ENCODE results near the gene DBN1. TPM values are rescaled to one million over a fixed set of nuclear protein-coding genes. Genes with fewer than 3 reads are reported as not detected.

Gene DBN1
- polyA plus RNA-seq, 1 experiment = 164 TPM

DNA sequence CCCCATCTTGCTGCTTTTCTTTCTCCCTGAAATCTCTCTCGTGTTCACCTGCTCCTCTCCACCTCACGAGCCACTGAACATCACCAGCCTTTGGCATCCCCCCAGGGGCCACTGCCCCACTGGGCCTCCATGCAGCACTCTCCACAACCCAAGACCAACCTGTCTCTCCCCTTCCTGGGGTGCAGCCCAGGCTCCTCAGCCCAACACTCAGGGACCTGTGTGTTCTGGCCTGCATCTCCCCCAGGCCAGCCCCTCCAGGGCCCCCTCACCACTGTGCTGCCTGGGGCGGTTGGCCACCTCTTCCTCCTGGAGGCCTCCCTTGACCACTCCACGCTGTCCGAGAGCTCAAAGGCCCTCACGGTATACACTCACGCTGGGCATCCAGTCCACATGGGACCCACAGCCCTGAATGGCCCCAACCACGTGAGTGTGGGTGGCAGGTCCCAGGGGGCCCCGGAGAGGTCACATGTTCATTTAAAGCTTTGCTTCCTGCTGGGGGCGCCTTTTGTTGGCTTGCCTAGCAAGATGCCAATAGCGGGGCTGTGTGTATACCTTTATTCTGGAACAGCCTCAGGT is 36.6 kb upstream of the DBN1 start:
- CTCF ChIA-PET = interaction anchor here (2.1 kb wide), 1 partner anchor 9 kb away, joined by 6 read pairs; no protein-coding TSS in a partner anchor
- TF ChIP-seq, protein P1, sequence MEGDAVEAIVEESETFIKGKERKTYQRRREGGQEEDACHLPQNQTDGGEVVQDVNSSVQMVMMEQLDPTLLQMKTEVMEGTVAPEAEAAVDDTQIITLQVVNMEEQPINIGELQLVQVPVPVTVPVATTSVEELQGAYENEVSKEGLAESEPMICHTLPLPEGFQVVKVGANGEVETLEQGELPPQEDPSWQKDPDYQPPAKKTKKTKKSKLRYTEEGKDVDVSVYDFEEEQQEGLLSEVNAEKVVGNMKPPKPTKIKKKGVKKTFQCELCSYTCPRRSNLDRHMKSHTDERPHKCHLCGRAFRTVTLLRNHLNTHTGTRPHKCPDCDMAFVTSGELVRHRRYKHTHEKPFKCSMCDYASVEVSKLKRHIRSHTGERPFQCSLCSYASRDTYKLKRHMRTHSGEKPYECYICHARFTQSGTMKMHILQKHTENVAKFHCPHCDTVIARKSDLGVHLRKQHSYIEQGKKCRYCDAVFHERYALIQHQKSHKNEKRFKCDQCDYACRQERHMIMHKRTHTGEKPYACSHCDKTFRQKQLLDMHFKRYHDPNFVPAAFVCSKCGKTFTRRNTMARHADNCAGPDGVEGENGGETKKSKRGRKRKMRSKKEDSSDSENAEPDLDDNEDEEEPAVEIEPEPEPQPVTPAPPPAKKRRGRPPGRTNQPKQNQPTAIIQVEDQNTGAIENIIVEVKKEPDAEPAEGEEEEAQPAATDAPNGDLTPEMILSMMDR (IDR thresholded peaks at IDR 0.05; ENCODE audit: low read depth, low read length) = no peak
- POLR2A ChIA-PET = no interaction called here
- H3K27me3 ChIP-seq (ENCODE audit: control insufficient read depth, insufficient read depth, low read length) = no peaks in the 10 kb centered on the region
- no peak overlapping the region for H3K27ac ChIP-seq (ENCODE audit: low read depth, low read length)
- H3K9me3 ChIP-seq (ENCODE audit: control insufficient read depth, insufficient read depth, low read length) = no peaks in the 10 kb centered on the region
- DNase-seq (ENCODE audit: low read depth, low spot score) = no peak
- no peak overlapping the region for H3K4me3 ChIP-seq (ENCODE audit: low read depth, low read length)

DNA sequence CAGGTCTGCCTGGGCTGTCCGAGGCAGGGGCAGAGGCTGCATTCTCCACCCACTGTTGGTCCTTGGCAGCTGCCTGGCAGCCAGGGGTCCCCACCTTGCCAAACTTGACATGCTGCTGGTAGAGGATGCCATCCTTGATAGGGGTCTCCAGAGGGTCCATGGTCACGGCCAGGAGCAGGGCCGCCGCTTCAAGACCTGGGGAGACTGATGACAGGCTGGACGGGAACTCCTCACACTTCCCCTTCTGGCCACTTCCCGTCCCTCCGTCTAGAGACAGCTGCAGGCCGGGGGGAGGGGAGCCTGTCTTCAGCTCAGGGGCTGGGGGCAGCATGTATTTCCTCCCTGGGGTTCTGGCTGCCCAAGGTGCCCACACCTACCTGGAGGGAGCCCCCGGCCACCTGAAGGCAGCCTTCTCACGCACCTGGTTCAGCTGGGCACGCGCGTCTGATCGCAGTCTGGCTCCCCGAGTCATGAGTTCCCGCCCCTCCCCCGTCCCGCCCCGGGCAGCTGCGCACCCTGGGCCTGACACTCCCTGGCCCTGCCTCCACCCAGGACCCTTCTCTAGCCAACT is 36.0 kb upstream of the DBN1 start, which contains the start of gene DOK3:
DOK3 (minus strand) TSS at position 446 of the 571 bp plus-strand sequence; CDS start at position 160, 286 bp downstream.
- DNase-seq (ENCODE audit: low read depth, low spot score) = no peak
- Histone ChIP-seq H3K4me3 (ENCODE audit: low read depth, low read length) (no peak within 1 kb of the TSS), H3K9me3 (ENCODE audit: control insufficient read depth, insufficient read depth, low read length) (no peaks in the 10 kb centered on the region), H3K27ac (ENCODE audit: low read depth, low read length) (no peak within 1 kb of the TSS), H3K27me3 (ENCODE audit: control insufficient read depth, insufficient read depth, low read length) (no peaks in the 10 kb centered on the region)
- POLR2A ChIA-PET = interaction anchor here (0.9 to 1.0 kb wide), 2 partner anchors 12 to 14 kb away, joined by 3 to 5 read pairs; partner anchors contain the start of gene PDLIM7
- TF ChIP-seq, protein P1 (IDR thresholded peaks at IDR 0.05; ENCODE audit: low read depth, low read length) = no peak
- CTCF ChIA-PET = interaction anchor here (2.1 kb wide), 1 partner anchor 9 kb away, joined by 6 read pairs; no protein-coding TSS in a partner anchor

DNA sequence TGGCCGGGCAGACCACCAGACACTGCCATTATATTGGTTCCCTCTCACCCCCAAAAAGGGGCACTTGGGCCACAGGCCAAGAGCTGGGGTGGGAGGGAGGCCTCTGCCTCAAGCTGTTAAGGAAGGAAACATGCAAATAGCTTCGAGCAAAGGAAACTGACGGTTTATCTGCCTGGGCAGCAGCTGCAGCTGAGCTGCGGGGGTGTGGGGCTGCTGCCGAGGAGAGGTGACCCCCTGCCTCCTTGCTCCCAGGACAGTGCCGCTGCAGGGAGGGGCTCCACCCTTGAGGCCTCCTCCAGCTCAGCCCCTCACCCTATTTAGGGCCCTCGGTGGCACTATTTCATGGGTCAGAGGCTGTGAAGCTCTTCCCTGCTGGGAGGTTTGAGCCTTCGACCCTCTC is 35.4 kb upstream of the DBN1 start:
- no peak overlapping the region for H3K4me3 ChIP-seq (ENCODE audit: low read depth, low read length)
- POLR2A ChIA-PET = interaction anchor here (0.9 to 1.0 kb wide), 2 partner anchors 11 to 13 kb away, joined by 3 to 5 read pairs; partner anchors contain the start of gene PDLIM7

GRCh38 chr5:177508221-177508611 is 34.8 kb upstream of the DBN1 start:
- no peak overlapping the region for H3K27ac ChIP-seq (ENCODE audit: low read depth, low read length)
- H3K4me3 ChIP-seq (ENCODE audit: low read depth, low read length) = no peak overlapping the region
- DNase-seq (ENCODE audit: low read depth, low spot score) = no peak
- ChIA-PET CTCF (no interaction called here), POLR2A (interaction anchor here (0.7 to 1.1 kb wide), 3 partner anchors 8 to 11 kb away, joined by 4 to 5 read pairs (median 4); partner anchors contain the start of genes DDX41 and PDLIM7)
- TF ChIP-seq, protein P1 (IDR thresholded peaks at IDR 0.05; ENCODE audit: low read depth, low read length) = no peak
- H3K27me3 ChIP-seq (ENCODE audit: control insufficient read depth, insufficient read depth, low read length) = no peaks in the 10 kb centered on the region
- no peaks in the 10 kb centered on the region for H3K9me3 ChIP-seq (ENCODE audit: control insufficient read depth, insufficient read depth, low read length)

More for the DNA sequence above, 35.4 kb upstream of the DBN1 start:
- CTCF ChIA-PET = no interaction called here
- H3K27ac ChIP-seq (ENCODE audit: low read depth, low read length) = no peak overlapping the region
- TF ChIP-seq, protein P1 (IDR thresholded peaks at IDR 0.05; ENCODE audit: low read depth, low read length) = no peak
- no peak for DNase-seq (ENCODE audit: low read depth, low spot score)
- H3K27me3 ChIP-seq (ENCODE audit: control insufficient read depth, insufficient read depth, low read length) = no peaks in the 10 kb centered on the region
- no peaks in the 10 kb centered on the region for H3K9me3 ChIP-seq (ENCODE audit: control insufficient read depth, insufficient read depth, low read length)
